K562 (cell line): ENCODE results near the gene TUBA1A. TPM values are rescaled to one million over a fixed set of nuclear protein-coding genes. Genes with fewer than 3 reads are reported as not detected.

Experiments
- ATAC-seq: fragments of 200-7000 bp; cut with Tn5 transposase; 3 replicates; pipeline ENCODE4 v1.9.1; 2020; ENCODE audit warnings: moderate library complexity
- BruUV-seq: library from RNA; stranded (reverse); fragments of 400-500 nt; replicated peaks from 2 replicates; lab custom pipeline; 2021; lab: Mats Ljungman, UMichigan
- CTCF ChIA-PET: fragments of 300-600 bp; formaldehyde crosslinking; extraction: SDS; loops from one replicate; lab custom pipeline; 2021; ENCODE audit warnings: low intra/inter-chr PET ratio; lab: Yijun Ruan, JAX
- POLR2A ChIA-PET: fragments of 300-600, 350-650 bp; sonication (Branson Sonifier 250); formaldehyde crosslinking; extraction: SDS; loops from one replicate; lab custom pipeline; 2021; ENCODE audit warnings: antibody characterized with exemption, inconsistent platforms; lab: Yijun Ruan, JAX
- DNase-seq, 4 experiments: peaks; one replicate each; pipeline versions ENCODE4 v3.0.0 to v3.0.0-alpha.2; 2011 to 2018; ENCODE audit warnings: low spot score in 3 of 4, mixed read lengths in 3 of 4; ENCODE audit errors: extremely low read depth in 1 of 4
- FAIRE-seq: peaks from 2 replicates; lab custom pipeline; 2011; peaks lifted over from hg19 to GRCh38; lab: Jason Lieb, UNC
- H2AFZ ChIP-seq: 2 replicates; pipeline ENCODE4 v1.6.0; 2011; ENCODE audit warnings: low read depth, low read length, control low read depth, inconsistent platforms
- H3K27ac ChIP-seq: fragments of 200-600 bp; 3 replicates; pipeline ENCODE4 v1.8.0; 2011; ENCODE audit warnings: low read depth, mild to moderate bottlenecking, control low read depth, inconsistent platforms, low read length, moderate library complexity, mixed read lengths; ENCODE audit errors: extremely low read depth
- H3K27me3 ChIP-seq, 2 experiments: fragments of 300-600 bp in 1 of 2; 2 replicates in 1 of 2; 3 replicates in 1 of 2; pipeline versions ENCODE4 v1.6.0 to v1.8.0; 2011; ENCODE audit warnings: inconsistent platforms in 2 of 2, low read length in 2 of 2, mild to moderate bottlenecking in 1 of 2, mixed read lengths in 1 of 2, moderate library complexity in 1 of 2; ENCODE audit not compliant: control insufficient read depth in 2 of 2, insufficient read depth in 2 of 2
- H3K36me3 ChIP-seq: fragments of 300-600 bp; 3 replicates; pipeline ENCODE4 v1.8.0; 2011; ENCODE audit warnings: mild to moderate bottlenecking, low read length, inconsistent platforms; ENCODE audit not compliant: control insufficient read depth, insufficient read depth
- H3K4me1 ChIP-seq, 2 experiments: fragments of 200-600 bp in 1 of 2; replicated peaks in 1 of 2; 2 replicates in 1 of 2; 3 replicates in 1 of 2; pipeline versions ENCODE4 v1.5.1 to v1.8.0; 2011; ENCODE audit warnings: inconsistent platforms in 2 of 2, low read length in 2 of 2, mild to moderate bottlenecking in 1 of 2, mixed read lengths in 1 of 2, moderate library complexity in 1 of 2; ENCODE audit not compliant: control insufficient read depth in 2 of 2, insufficient read depth in 2 of 2
- H3K4me2 ChIP-seq: 2 replicates; pipeline ENCODE4 v1.6.1; 2011; ENCODE audit warnings: low read length, control low read depth, inconsistent platforms, mixed read lengths; ENCODE audit not compliant: insufficient read depth
- H3K4me3 ChIP-seq: fragments of 200-600 bp; sonication (generic), shearing (Covaris generic); 2 replicates; pipeline ENCODE4 v1.5.1; 2016; ENCODE audit warnings: control low read depth, inconsistent platforms
- H3K79me2 ChIP-seq: fragments of 200-600 bp; 3 replicates; pipeline ENCODE4 v1.8.0; 2011; ENCODE audit warnings: low read length, inconsistent platforms; ENCODE audit not compliant: control insufficient read depth, insufficient read depth
- H3K9ac ChIP-seq, 2 experiments: 2 replicates each; pipeline versions ENCODE4 v1.6.0 to v1.6.1; 2011; ENCODE audit warnings: low read depth in 2 of 2, low read length in 2 of 2, control low read depth in 1 of 2, inconsistent platforms in 1 of 2, mild to moderate bottlenecking in 1 of 2, mixed read lengths in 1 of 2; ENCODE audit not compliant: insufficient read depth in 1 of 2
- H3K9me1 ChIP-seq: one replicate; pipeline ENCODE4 v1.6.0; 2011; ENCODE audit warnings: inconsistent platforms, mild to moderate bottlenecking, low read length, moderate library complexity; ENCODE audit not compliant: control insufficient read depth, insufficient read depth
- H3K9me3 ChIP-seq: replicated peaks from 2 replicates; pipeline ENCODE4 v1.5.1; 2011; ENCODE audit warnings: low read depth, low read length, inconsistent platforms; ENCODE audit not compliant: control insufficient read depth, insufficient read depth
- H4K20me1 ChIP-seq: replicated peaks from 2 replicates; pipeline ENCODE4 v1.6.1; 2011; ENCODE audit warnings: low read length, inconsistent platforms, mixed read lengths; ENCODE audit not compliant: control insufficient read depth, insufficient read depth
- BMI1 ChIP-seq: fragments of 150-350 bp; IDR thresholded peaks from 2 replicates; pipeline ENCODE4 v1.6.1; 2014; ENCODE audit warnings: low read length
- CSDE1 ChIP-seq, 2 experiments: fragments of 450-650 bp; IDR thresholded peaks; 2 replicates each; pipeline ENCODE4 v1.6.1; 2016; ENCODE audit warnings: mild to moderate bottlenecking in 1 of 2
- MXI1 ChIP-seq: IDR thresholded peaks from 2 replicates; pipeline ENCODE4 v1.6.1; 2011; ENCODE audit warnings: low read depth, mild to moderate bottlenecking, improper control_type of control experiment, low read length
- MYNN ChIP-seq, 2 experiments: sonication (generic); formaldehyde crosslinking in 1 of 2; IDR thresholded peaks; 2 replicates each; pipeline versions ENCODE4 v1.5.0 to v1.6.1; 2016 to 2020; ENCODE audit warnings: antibody characterized with exemption in 1 of 2, missing genetic modification reagents in 1 of 2
- PRDM10 ChIP-seq: fragments of 450-650 bp; IDR thresholded peaks from 2 replicates; pipeline ENCODE4 v1.6.1; 2018; ENCODE audit not compliant: partially characterized antibody
- RFX1 ChIP-seq: fragments of 450-650 bp; IDR thresholded peaks from 2 replicates; pipeline ENCODE4 v1.6.1; 2016; ENCODE audit warnings: mild to moderate bottlenecking, moderate library complexity
- SMARCA5 ChIP-seq: fragments of 450-650 bp; IDR thresholded peaks from 2 replicates; pipeline ENCODE4 v1.6.1; 2016
- TRIM25 ChIP-seq: fragments of 450-650 bp; IDR thresholded peaks from 2 replicates; pipeline ENCODE4 v1.7.0; 2016; ENCODE audit warnings: borderline replicate concordance
- in situ Hi-C: fragments of 300-500 bp; cut with MboI; formaldehyde crosslinking; loops from 4 replicates; pipeline ENCODE4 v1.15.0; 2018; ENCODE audit warnings: inconsistent platforms, mixed read lengths
- intact Hi-C: fragments of 100-400 bp; cut with micrococcal nuclease; formaldehyde crosslinking; loops from 2 replicates; pipeline ENCODE4 v1.14.2; 2022
- polyA plus RNA-seq, 8 experiments: library from polyadenylated mRNA; depleted of rRNA in 4 of 8; stranded (reverse) in 5 of 8; unstranded in 3 of 8; fragments of >200 nt; fragmentation: Nextera tagmentation in 2 of 8; fragmentation: Illumina TruSeq in 1 of 8; extraction: Ambion mirVana in 2 of 8; extraction: Trizol in 1 of 8; gene quantifications; 2 replicates each; pipeline versions ENCODE4 v1.2.1 to v1.2.3, GENCODE V29; 2011 to 2014; ENCODE audit warnings: inconsistent platforms in 1 of 8, missing spikeins in 1 of 8
- total RNA-seq, 7 experiments: library from RNA; depleted of rRNA in 6 of 7; stranded (reverse); fragments of >200 nt in 6 of 7; fragmentation: Illumina TruSeq in 2 of 7; extraction: Trizol in 2 of 7; gene quantifications; 2 replicates each; pipeline versions ENCODE4 v1.2.1 to v1.2.3, GENCODE V29; 2011 to 2021; ENCODE audit warnings: low replicate concordance in 1 of 7
- TF ChIP-seq, protein P1 (sequence below): fragments of 450-650 bp; IDR thresholded peaks from 2 replicates; pipeline ENCODE4 v1.6.1; 2016; ENCODE audit warnings: mild to moderate bottlenecking

Gene TUBA1A
- total and polyA plus RNA-seq, 9 of the 15 experiments (the other 6 are each of a cell fraction or from before 2014, with no cell fraction given): 7.4 to 45.1 (median 11.9) TPM

GRCh38 chr12:49170924-49171323, 18.0 kb downstream of the TUBA1A start:
- BruUV-seq: no TSS peak
- no peak for FAIRE-seq
- ChIA-PET POLR2A (interaction anchor here (0.6 to 1.3 kb wide), 2 partner anchors 8 to 775 kb away, joined by 3 to 4 read pairs; no protein-coding TSS in a partner anchor), CTCF (no interaction called here)
- H2AFZ ChIP-seq: no peak overlapping the region
- H3K4me3 ChIP-seq: no peak overlapping the region
- intact Hi-C loops (no loop called here), in situ Hi-C loops (no loop called here)
- H3K4me2 ChIP-seq: no peak overlapping the region
- H3K9me3 ChIP-seq: no peaks in the 10 kb centered on the region
- no peaks in the 10 kb centered on the region for H3K79me2 ChIP-seq
- H4K20me1 ChIP-seq: no peaks in the 10 kb centered on the region
- 0 out of 2 replicates have a peak, but pooled peaks have one; percentile 51 for TF ChIP-seq BMI1
- no peak for TF ChIP-seq TRIM25
- TF ChIP-seq SMARCA5: no peak
- peak; percentile 84 for TF ChIP-seq MYNN (IDR thresholded peaks at IDR 0.05)
- TF ChIP-seq MYNN (CRISPR knock-in tag; IDR thresholded peaks at IDR 0.05): no peak
- peak; percentile 92 for TF ChIP-seq RFX1
- peak; percentile 63 for TF ChIP-seq MXI1
- TF ChIP-seq, protein P1, sequence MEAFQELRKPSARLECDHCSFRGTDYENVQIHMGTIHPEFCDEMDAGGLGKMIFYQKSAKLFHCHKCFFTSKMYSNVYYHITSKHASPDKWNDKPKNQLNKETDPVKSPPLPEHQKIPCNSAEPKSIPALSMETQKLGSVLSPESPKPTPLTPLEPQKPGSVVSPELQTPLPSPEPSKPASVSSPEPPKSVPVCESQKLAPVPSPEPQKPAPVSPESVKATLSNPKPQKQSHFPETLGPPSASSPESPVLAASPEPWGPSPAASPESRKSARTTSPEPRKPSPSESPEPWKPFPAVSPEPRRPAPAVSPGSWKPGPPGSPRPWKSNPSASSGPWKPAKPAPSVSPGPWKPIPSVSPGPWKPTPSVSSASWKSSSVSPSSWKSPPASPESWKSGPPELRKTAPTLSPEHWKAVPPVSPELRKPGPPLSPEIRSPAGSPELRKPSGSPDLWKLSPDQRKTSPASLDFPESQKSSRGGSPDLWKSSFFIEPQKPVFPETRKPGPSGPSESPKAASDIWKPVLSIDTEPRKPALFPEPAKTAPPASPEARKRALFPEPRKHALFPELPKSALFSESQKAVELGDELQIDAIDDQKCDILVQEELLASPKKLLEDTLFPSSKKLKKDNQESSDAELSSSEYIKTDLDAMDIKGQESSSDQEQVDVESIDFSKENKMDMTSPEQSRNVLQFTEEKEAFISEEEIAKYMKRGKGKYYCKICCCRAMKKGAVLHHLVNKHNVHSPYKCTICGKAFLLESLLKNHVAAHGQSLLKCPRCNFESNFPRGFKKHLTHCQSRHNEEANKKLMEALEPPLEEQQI: no peak
- TF ChIP-seq PRDM10: no peak
- peak in 1 of 2 experiments; percentile 66; a peak in 1 of 4 replicates for TF ChIP-seq CSDE1 (IDR thresholded peaks at IDR 0.05)
- TF ChIP-seq, all 486 proteins: peak for 5
- H3K36me3 ChIP-seq: no peaks in the 10 kb centered on the region
- ATAC-seq: no peak
- no peaks in the 10 kb centered on the region for H3K9me1 ChIP-seq
- no peak overlapping the region for H3K9ac ChIP-seq
- H3K27ac ChIP-seq: no peak overlapping the region
- peaks cover 2 to 6% of the 10 kb centered on the region in 2 experiments; a peak in 2 of 5 replicates for H3K4me1 ChIP-seq
- no peak for DNase-seq
- no peaks in the 10 kb centered on the region for H3K27me3 ChIP-seq
